ENCODE measurements around the gene MRPS27. TPM values are rescaled to one million over a fixed set of nuclear protein-coding genes. Genes with fewer than 3 reads are reported as not detected.
"Not testable (repeated sequence)": the region's sequence is repeated elsewhere in the genome, so short reads cannot be mapped to it uniquely, and the experiment has no call there.

Gene MRPS27
- total RNA-seq, 1 donor from 2014 or later = 39.5 TPM

DNA sequence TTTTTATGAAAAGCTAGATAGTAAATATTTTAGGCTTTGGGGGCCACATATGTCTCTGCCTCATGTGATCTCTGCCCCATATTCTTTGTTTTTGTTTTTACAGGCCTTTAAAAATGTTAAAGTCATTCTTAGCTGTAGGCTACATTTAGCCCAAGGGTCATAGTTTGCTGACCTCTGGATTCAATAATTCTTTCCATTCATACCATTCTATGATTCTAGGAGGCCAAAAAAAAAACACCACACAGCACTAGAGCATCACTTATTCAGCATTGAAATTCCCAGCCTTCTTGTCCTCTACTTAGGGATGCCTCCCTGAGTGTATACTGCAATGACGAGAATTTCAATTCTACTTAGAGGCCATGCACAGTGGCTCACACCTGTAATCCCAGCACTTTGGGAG, 17.1 kb upstream of the MRPS27 start:
- ATAC-seq (no peak), DNase-seq (ENCODE audit: low spot score) (no peak)
- intact Hi-C loops (cut with DNase I) = no loop called here

DNA sequence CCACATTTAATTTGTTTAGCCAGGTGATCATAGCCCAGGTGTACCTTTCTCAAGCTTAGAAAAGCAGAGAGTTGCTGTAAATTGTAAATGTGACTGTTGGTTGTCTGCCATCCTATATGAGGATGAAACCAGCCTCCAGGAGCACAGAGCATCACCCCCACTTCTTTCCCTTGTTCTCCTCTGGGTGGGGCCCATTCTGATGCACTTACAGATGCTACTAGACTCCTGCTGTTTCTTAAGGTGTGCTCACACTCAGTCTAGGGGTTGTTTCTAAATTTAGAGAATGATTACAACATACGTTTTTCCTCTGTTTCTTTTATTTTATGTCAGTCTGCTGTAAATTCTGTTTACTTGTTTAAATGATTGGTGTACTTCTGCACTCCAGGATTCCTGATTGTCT, 10.7 kb upstream of the MRPS27 start:
- ATAC-seq = no peak
- intact Hi-C loops (cut with DNase I) = no loop called here

DNA sequence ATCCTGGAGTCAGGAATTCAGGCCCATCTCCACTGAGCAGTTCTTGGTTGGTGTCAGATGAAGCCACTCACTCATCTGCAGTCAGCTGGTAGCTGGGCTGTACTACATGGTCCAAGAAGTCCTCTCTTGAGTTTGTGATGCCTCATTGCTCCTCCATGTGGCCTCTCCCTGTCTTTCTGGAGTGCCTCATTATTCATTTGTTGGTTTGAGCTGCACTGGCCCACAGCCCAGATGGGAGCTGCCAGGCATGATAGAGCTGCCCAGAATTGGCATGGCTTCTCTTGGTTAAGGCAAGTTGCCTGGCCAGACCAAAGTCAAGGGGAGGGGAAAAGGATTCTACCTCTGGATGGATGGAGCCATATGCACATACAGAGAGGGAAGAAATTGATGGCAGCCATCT, 8.1 kb upstream of the MRPS27 start:
- ATAC-seq (peak; percentile 57), DNase-seq (ENCODE audit: low spot score) (no peak)
- intact Hi-C loops (cut with DNase I) = no loop called here

More for the DNA sequence above, 10.7 kb upstream of the MRPS27 start:
- DNase-seq (ENCODE audit: low spot score) = no peak

DNA sequence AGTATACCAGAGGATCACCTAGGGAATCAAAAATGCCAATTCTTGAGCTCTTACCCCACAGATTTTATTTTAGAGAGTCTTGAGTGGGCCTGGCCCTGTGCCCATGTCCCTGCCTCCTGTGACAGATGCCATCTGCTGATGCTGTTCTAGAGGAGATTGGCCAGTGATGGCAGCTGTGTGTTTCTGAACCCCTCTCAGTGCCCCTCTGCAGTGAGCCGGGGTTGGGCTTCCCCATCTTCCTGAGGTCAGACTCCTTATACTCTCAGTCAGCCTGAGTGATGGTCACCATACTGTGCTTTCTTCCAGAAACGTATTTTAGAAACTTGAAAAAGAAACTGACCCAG, 6.2 kb upstream of the MRPS27 start:
- DNase-seq (ENCODE audit: low spot score) = no peak
- no peak for ATAC-seq
- intact Hi-C loops (cut with DNase I) = no loop called here

- DNase-seq (ENCODE audit: low spot score) (no peak), ATAC-seq (no peak)
- intact Hi-C loops (cut with DNase I) = no loop called here
These were observed 5.7 kb upstream of the MRPS27 start for GRCh38 chr5:72325566-72326305.

DNA sequence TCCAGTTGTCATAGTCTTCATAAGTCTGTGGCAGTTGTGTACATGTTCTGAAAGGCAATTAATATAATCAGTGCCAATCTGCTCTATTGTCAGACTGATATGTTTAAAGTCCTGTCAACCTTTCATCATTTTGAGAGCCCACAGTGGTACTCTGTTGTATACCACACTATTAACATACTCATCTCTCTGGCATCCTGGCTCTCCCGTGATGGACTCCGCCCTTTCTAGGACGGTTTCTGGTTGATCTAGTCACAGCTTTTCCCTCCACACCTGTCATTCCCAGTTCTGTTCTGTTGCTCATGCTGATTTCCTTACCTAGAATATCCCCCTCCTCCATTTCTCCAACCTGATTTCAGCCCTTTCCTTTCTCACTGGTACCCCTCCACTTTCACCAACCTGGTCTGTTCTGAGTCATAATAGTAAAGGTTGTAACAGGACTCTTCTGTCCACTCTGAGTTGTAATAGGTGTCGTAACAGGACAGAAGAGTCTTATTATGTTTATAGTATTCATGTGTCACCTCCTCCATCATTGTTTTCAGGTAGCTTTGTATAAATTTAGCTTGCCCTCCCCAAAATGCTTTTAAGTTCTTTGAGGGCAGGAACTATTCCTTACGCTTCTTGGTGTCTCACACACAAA, 4.3 kb upstream of the MRPS27 start:
- intact Hi-C loops (cut with DNase I) = no loop called here
- ATAC-seq = no peak

DNA sequence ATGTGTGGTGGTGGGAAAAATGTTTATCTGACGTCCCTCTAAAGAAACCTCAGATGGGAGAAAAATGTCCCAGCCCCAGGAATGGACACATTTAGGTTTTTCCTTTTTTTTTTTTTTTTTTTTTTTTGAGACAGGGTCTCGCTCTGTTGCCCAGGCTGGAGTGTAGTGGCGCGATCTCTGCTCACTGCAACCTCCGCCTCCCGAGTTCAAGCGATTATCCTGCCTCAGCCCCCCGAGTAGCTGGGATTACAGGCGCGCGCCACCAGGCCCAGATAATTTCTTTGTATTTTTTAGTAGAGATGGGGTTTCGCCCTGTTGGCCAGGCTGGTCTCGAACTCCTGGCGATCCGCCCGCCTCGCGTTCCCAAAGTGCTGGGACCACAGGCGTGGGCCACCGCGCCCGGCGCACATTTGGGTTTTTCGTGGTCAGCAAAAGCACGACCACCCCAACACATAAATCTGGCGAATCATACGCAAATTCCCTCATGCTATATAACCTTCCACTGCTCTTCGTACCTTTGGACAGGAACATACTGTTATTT, 535 bp downstream of the MRPS27 start:
- intact Hi-C loops (cut with DNase I) = not testable (repeated sequence)
- DNase-seq (ENCODE audit: low spot score) = peak; percentile 64

More for the DNA sequence above, 4.3 kb upstream of the MRPS27 start:
- DNase-seq (ENCODE audit: low spot score) = no peak

GRCh38 chr5:72314571-72315172, 5.4 kb downstream of the MRPS27 start:
- intact Hi-C loops (cut with DNase I) = no loop called here
- ATAC-seq (no peak), DNase-seq (ENCODE audit: low spot score) (no peak)

More for the DNA sequence above, 535 bp downstream of the MRPS27 start:
- not testable (repeated sequence) for ATAC-seq

DNA sequence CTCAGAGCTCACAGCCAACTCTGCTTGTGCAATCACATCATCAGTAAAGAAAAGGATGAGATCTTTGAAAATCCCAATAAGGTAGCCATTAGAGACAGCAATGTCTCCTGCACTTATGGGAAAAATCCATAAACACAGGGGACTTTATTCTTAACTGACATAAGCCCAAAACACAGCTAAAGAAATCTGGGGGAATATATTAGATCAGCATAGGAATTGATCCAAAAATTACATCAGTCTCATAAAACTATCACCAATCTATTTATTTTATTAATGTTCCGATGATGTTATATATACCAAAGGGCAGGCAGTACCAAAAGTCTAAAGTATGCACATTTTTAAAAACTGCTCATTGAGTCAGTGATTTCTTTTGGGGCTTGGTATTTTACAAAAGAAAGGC, 6.9 kb downstream of the MRPS27 start:
- intact Hi-C loops (cut with DNase I) = no loop called here
- DNase-seq (ENCODE audit: low spot score) = no peak
- ATAC-seq = no peak

DNA sequence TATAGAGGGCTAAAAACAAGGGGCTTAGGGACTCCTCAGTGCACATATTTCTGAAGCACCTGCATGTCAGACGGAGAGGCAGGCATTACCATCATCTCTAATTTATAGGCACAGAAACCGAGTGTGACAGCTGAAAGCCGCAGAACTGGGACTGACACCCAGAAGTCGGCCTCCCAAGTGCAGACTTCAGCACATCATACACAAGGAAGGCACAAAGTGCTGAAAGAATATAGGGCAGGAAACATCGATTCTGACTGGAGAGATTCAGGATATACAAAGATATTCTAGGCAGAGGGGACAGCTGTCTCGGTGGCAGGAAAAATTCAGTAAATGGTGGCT, 11.2 kb downstream of the MRPS27 start:
- intact Hi-C loops (cut with DNase I) = loop anchor here (10.0 kb wide), 1 partner anchor 524 kb away; no protein-coding TSS in a partner anchor
- no peak for ATAC-seq
- no peak for DNase-seq (ENCODE audit: low spot score)

GRCh38 chr5:72307968-72308852, 11.8 kb downstream of the MRPS27 start:
- peak; percentile 98 for DNase-seq (ENCODE audit: low spot score)
- intact Hi-C loops (cut with DNase I) = loop anchor here (10.0 kb wide), 1 partner anchor 523 kb away; no protein-coding TSS in a partner anchor
- ATAC-seq = peak; percentile 100

GRCh38 chr5:72307573-72307967, 12.5 kb downstream of the MRPS27 start:
- DNase-seq (ENCODE audit: low spot score) (no peak), ATAC-seq (no peak)
- intact Hi-C loops (cut with DNase I) = loop anchor here (10.0 kb wide), 1 partner anchor 523 kb away; no protein-coding TSS in a partner anchor

- ATAC-seq = no peak
- DNase-seq (ENCODE audit: low spot score) = no peak
- intact Hi-C loops (cut with DNase I) = loop anchor here (10.0 kb wide), 1 partner anchor 521 kb away; no protein-coding TSS in a partner anchor
These were observed 14.6 kb downstream of the MRPS27 start for GRCh38 chr5:72305194-72306142.

DNA sequence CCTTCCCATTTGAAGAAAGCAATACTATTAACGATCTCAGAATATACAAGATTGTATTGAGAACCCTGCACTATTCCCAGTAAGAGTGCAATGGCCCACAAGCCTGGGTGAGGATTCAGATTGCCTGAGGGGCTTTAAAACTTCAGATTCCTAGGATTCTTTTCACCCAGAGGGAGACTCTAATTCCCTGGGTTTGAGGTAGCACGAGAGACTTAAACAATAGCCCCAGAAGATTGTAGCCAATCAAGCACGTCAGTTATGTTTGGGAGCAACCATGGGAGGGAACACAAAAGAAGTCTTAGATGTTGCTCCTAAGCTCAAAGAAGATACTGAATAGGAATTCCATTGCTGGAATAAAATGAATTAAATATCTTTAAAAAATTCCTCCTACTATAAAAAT, 17.9 kb downstream of the MRPS27 start:
- ATAC-seq (no peak), DNase-seq (ENCODE audit: low spot score) (no peak)
- intact Hi-C loops (cut with DNase I) = loop anchor here (10.0 kb wide), 1 partner anchor 517 kb away; no protein-coding TSS in a partner anchor

DNA sequence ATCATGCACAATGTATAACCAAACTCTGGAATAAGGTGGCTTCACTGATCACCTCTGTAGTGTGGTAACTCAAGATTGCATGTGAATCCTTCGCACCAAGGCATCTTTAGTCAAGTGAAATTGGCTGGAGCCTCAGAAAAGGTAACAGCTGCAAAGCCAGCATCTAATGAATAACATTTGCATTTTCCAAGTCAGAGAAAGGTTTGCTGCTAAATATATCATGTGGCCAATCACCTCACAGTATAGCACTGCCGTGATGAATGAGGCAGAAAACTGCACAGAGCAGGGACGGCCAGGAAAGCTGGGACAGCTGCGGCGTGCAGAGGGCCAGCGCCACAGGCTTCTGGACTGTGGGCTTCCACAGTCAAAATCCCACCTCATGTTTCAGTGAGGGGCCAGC, 18.5 kb downstream of the MRPS27 start:
- intact Hi-C loops (cut with DNase I) = loop anchor here (10.0 kb wide), 1 partner anchor 517 kb away; no protein-coding TSS in a partner anchor

DNA sequence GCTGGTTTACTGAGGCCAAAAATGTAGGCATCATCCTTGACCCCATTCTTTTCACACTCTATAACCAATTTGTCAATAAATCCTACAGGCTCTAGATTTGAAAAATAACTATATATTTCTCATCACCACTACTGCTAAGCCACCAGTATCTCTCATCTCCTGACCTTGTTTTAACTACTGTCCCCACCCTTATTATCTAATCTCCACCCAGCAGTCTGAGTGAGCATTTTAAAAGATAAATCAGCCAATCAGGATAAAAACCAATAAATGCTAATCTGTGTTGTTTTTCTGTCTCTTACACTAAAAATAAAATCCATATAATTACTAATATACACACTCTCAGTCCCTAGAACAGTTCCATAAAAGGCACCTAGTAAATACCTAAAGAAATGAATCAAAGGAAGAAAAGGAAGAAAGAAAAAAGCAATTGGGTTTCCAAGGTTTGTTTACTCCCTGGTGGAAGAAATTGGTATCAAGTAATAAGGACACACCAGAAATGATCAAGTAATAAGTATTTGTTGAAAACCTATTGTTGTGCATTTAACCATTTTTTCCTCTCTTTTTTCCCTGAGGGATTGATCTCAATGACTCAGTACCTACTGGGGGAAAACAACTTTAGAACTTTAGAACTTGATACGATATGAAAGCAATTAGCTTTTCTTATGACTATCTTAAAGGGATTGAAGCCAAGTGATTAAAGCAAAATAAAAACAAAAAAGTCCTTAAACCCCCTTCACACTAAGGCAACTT, 19.3 kb downstream of the MRPS27 start:
- ATAC-seq (no peak), DNase-seq (ENCODE audit: low spot score) (no peak)
- intact Hi-C loops (cut with DNase I) = loop anchor here (10.0 kb wide), 1 partner anchor 516 kb away; no protein-coding TSS in a partner anchor

More for the DNA sequence above, 18.5 kb downstream of the MRPS27 start:
- ATAC-seq (no peak), DNase-seq (ENCODE audit: low spot score) (no peak)

DNA sequence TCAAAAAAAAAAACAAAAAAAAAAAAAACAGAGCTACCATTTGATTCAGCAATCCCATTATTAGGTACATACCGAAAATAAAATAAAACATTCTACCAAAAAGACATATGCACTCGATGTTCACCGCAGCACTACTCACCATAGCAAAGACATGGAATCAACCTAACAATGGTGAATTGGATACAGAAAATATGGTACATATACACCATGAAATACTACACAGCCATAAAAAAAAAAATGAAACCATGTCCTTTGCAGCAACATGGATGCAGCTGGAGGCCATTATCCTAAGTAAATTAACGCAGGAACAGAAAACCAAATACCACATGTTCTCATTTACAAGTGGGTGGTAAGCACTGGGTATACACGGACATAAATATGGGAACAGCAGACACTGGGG, 21.3 kb downstream of the MRPS27 start:
- intact Hi-C loops (cut with DNase I) = no loop called here
- DNase-seq (ENCODE audit: low spot score) (no peak), ATAC-seq (no peak)

Measured in sciatic nerve (tissue), 2 donors.